ENCODE measurements around the gene SLC18A3.

SLC18A3 gene

DNA sequence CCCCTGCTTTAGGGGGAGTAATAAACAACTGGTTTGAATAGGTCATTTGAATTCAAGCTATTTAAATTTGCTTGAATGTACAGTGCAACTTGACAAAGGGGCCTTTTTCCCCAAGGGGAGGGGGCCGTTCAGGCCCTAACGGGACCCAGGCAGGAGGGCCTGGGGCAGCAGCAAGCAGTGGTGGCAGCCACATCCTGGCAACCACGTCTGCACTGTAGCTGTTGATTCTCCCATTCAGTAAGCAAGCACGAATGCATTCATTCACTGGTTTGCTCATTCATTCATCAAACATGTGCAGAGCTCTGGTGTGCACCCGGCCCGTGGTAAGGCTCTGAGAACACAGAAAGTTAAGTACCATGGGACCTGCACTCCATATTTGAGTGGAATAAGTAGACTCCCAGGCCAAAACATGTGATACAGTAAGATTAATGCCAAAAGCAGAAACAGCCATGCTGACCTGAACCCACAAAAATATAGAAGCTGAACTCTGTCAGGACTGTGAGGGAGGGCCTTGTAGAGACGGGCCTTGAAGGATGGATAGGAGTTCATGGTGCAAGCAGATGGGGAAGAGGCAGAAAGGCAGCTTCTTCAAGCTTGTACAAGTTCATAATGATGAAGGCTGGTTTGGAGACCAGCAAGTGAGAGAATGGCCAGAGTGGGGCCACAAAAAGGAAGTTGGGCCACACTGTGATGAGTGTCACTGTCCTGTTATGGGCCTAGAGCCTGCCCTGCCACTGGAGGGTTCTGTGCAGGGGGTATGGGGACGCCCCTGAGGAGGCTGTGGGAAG, 40.0 kb downstream of the SLC18A3 start:
- no peak for DNase-seq (ENCODE audit: low read depth in 2 of 2, low spot score in 1 of 2)

- DNase-seq (ENCODE audit: low read depth in 2 of 2, low spot score in 1 of 2): no peak
Observed at GRCh38 chr10:49650724-49651034, 40.6 kb downstream of the SLC18A3 start.

- no peak for DNase-seq (ENCODE audit: low read depth in 2 of 2, low spot score in 1 of 2)
Observed at GRCh38 chr10:49651039-49651835, 41.1 kb downstream of the SLC18A3 start.

- no peak for DNase-seq (ENCODE audit: low read depth in 2 of 2, low spot score in 1 of 2)
Observed at GRCh38 chr10:49651917-49652316, 41.8 kb downstream of the SLC18A3 start.

- DNase-seq (ENCODE audit: low read depth in 2 of 2, low spot score in 1 of 2): no peak
Observed at GRCh38 chr10:49652421-49653272, 42.5 kb downstream of the SLC18A3 start.

- DNase-seq (ENCODE audit: low read depth in 2 of 2, low spot score in 1 of 2): no peak
Observed at GRCh38 chr10:49653273-49653929, 43.3 kb downstream of the SLC18A3 start.

DNA sequence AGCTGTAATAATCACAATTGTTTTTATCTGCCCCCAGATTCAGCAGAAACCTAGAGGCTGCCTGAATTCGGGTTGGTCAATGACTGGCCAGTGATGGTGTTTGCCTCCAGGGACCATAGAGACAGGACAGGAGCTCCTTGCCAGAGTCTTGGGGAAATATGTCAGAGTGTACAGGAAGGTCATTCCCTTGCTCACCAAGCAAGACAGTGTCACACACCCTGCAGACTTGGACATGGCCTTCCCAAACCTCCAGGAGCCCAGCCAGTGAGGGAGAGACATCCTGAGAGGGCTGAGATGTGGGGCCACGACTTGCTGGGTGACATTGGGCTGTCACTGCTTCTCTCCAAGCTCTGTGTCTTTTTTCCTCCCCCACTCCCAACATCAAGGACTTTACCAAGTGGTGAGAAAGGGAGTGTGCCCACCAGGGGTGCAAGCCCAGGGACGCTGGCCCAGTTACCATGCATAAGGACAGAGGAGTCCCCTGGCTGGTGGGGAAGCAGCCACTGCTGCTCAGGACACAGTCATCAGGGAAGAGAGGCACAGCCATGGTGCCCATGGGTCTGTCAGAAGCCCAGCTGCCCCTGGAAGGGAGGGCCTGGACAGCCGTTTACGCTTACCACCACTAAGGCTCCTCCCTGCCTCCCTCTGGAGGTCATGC, 44.1 kb downstream of the SLC18A3 start:
- no peak for DNase-seq (ENCODE audit: low read depth in 2 of 2, low spot score in 1 of 2)

- no peak for DNase-seq (ENCODE audit: low read depth in 2 of 2, low spot score in 1 of 2)
Observed at GRCh38 chr10:49655099-49655498, 45.0 kb downstream of the SLC18A3 start.

GRCh38 chr10:49656845-49657493, 46.9 kb downstream of the SLC18A3 start:
- no peak for DNase-seq (ENCODE audit: low read depth in 2 of 2, low spot score in 1 of 2)

- no peak for DNase-seq (ENCODE audit: low read depth in 2 of 2, low spot score in 1 of 2)
Observed at GRCh38 chr10:49657606-49658005, 47.5 kb downstream of the SLC18A3 start.

DNA sequence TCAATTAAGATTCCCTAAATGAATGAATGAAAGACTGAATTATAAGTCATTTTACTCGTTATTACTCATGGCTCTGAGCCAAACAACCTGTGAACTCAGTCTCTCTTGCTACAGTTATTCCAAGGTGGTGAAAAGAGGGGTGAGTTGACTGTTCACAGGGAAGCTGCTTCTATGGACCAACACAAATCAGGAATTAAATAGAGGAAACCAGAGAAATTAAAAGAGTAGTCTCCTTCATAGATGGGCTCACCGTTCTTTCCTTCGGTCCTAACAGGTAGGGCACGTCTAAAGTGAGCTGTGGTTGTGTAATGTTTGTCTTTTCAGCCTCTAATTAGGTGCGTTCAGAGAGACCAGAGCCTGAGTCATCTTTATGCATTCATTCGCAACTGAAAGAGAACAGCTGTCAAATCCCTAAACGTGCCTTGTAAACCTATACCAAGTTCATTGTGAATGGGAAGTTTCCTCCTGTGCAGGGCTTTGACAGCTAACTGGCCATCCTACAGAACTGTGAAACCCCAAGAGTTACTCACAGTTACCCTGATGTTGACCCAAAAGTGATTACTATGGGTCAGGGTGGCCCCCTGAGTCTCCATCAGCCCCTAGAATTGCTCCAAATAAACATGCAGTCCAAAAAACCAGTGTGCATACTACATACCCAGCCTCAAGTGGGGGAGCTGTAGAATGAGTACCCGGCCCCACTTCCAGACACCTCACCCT, 51.2 kb downstream of the SLC18A3 start:
- DNase-seq (ENCODE audit: low read depth in 2 of 2, low spot score in 1 of 2): no peak
